Measurements from ENCODE around the gene MCF2L2.

DNA sequence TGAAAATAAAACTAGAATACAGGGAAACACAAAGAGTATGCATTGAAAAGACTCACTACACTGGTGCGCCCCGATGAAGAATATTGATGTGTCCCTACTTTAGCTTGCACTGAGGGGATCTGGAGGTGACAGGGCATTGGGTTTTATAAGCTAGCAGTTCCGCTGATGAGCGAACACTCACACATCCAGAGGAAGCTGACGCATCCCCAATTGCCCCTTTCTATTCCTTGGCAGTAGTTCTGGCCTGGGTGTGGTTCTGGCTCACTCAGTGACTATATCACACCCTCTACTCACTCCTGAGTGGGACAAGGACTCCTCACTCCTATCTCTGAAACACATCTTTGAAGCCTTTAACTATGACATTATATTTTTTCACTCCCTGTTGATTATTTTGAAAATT, 104.3 kb downstream of the MCF2L2 start:
- TF ChIP-seq HMGXB4 (CRISPR knock-in tag; IDR thresholded peaks at IDR 0.05; ENCODE audit: borderline replicate concordance) (no peak), JUNB (IDR thresholded peaks at IDR 0.05) (no peak), CEBPB (IDR thresholded peaks at IDR 0.05) (no peak), CBX2 (IDR thresholded peaks at IDR 0.05; ENCODE audit: borderline replicate concordance, low read depth) (no peak), POLR2A (IDR thresholded peaks at IDR 0.05; ENCODE audit: low read length) (no peak), CHD2 (IDR thresholded peaks at IDR 0.05; ENCODE audit: low read length, partially characterized antibody) (no peak), CTCF (IDR thresholded peaks at IDR 0.05) (no peak), EP300 (IDR thresholded peaks at IDR 0.05) (no peak), HEYL (CRISPR knock-in tag; IDR thresholded peaks at IDR 0.05) (no peak)
- TF ChIP-seq, protein P1, sequence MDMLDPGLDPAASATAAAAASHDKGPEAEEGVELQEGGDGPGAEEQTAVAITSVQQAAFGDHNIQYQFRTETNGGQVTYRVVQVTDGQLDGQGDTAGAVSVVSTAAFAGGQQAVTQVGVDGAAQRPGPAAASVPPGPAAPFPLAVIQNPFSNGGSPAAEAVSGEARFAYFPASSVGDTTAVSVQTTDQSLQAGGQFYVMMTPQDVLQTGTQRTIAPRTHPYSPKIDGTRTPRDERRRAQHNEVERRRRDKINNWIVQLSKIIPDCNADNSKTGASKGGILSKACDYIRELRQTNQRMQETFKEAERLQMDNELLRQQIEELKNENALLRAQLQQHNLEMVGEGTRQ (IDR thresholded peaks at IDR 0.05) = no peak
